HG03103 (cell line): Measurements from ENCODE around the gene HOXB9.

Source experiments
- ATAC-seq: cut with Tn5 transposase; IDR thresholded peaks from one replicate; pipeline ENCODE4 v1.9.1; 2021; ENCODE audit warnings: low read depth; ENCODE audit not compliant: unreplicated experiment

Gene HOXB9

DNA sequence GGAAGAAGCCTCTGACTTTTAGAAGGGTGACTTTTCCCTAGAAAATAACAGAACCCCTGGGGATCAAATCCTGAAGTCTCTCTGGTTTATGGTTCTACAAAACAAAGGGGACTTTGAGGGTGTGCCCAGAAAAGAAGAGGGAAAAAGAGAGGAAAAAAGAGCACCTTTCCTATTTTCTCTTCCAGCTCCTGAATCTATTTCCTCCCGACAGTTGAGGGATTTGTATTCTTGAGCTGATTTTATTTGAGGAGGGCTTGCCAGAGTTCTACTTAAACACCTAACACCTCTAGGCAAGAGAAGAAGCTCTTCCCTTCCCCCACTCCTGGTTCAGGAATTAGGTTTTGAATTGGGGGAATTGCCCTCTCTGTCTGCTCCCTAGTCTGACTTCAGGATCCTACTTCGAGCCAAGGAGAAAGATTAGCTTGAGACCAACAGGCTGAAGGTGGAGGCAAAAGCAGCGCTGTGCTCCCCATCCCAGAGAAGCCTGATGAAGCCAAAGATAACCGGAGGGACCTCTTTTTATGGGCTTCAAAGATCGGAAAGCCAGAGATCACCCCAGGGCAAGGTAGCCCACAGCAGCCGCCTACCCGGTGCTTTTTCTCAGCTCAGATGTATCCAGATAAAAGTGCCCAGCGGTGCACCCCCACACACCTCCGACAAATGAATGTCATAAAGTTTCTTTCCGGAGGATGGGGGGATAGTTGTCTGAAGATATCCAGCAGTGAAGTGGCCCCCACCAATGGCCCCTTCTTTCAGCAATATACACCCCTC lies 36.9 kb downstream of the HOXB9 start:
- no peak for ATAC-seq

DNA sequence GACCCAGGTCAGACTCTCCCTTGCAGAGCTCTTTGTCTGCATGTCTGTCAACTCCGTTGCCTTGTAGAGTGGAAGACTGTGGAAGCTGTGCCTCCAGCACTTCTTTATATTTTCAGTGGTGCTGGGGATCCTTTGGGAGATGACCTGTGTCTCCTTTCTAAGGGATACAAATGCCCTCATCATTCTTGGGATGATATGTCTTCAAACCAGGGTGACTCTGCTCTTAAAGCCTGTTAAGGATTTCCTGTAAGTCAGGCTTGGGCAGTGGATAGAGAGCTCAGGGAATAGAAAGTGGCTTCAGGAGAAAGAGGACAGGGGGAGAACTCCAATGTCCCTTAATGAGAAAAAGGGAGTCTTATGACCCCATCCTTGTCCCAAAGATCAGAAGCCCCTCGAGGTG lies 37.6 kb downstream of the HOXB9 start:
- no peak for ATAC-seq

DNA sequence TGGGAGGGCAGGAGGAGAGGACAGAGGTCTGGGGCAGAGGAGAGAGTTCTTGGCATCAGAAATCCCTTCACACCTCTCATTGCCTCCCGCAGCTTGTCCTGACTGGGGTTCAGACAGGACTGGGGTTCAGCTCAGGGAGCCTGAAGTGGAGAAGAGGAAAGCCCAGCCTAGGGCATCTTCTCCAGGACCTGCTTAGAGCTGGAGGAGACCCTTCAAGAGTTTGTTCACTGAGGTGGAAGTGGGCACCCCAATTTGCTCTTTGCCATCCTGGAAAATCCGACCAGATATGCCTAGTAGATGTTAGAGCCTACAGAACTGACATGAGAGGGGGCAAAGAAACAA lies 38.1 kb downstream of the HOXB9 start:
- no peak for ATAC-seq

DNA sequence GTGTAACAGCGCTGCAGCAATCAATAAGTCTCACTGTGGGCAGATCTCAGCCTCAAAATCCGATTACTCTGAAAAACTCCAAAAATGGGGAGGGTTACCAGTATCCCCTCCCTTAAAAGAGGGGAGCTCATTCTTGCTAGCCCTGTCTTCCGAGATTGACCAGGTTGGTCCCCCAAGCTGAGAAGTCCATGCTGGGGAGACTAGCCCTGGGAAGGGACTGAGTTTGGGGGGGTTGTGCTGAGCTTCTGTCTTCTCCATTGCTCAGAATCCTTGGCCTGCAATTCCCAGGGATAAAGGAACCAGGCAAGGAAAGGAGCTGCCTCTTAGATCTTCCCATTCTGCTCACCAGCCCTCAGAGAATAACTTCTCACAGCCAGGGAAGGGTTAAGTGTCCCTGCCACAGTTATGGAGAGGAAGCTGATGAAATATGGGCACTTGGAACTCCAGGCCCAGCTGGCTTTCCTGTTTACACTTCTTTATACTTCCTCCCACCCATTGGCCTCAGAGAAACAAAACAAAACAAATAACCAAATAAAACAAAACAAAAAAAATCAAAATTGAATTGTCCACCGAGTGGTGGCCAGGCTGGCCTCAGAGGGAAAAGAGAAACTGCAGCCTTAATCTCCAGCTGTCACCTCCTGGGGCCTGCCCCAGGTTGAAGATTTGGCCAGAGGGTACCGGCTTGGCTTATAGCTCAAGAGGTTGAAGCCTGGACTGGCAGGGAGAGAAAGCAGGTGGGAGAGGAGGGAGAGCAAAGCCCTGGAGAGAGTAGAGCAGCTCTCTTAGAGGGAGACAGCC lies 38.7 kb downstream of the HOXB9 start:
- no peak for ATAC-seq

DNA sequence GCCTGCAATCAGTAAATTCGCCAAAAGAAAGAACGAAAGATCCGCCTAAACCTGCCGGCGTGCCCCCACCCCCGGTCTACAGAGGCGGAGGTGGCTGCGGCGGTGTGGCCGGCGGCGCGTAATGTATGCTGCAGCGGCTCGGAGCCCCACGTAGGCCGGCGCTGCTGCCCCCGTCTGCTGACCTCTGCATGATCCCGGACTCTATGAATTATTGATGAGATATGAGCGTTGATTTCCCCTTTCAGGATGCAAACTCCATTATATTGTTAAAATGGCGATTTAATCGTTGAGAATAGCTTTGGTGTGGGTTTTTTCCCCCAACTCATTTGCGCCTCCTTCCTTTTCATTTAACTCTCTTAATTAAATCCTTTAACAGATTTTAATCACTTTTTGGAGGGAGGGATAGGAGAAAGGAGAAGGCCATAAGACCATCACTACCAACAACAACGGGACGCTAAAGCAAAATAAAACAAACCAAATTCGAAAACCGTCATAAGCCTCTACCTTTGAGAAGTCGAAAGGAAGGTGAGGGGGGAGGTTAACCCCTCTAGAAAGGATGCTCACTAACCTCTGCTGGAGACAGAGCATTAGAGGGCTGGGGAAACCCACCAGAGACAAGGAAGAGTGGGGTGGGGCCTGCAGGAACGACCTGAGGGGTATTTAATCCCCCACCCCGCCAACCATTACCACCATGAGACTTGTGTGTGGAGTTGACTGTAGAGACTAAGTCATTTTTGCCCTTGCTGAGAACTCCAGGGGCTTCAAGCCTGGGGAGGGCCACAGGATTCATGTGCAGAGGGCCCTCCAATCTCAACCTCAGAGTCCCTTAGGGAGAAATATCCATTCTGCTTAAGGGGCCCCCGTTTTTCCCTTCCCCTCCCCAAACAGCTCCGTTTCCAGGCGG lies 39.6 kb downstream of the HOXB9 start:
- ATAC-seq = no peak

DNA sequence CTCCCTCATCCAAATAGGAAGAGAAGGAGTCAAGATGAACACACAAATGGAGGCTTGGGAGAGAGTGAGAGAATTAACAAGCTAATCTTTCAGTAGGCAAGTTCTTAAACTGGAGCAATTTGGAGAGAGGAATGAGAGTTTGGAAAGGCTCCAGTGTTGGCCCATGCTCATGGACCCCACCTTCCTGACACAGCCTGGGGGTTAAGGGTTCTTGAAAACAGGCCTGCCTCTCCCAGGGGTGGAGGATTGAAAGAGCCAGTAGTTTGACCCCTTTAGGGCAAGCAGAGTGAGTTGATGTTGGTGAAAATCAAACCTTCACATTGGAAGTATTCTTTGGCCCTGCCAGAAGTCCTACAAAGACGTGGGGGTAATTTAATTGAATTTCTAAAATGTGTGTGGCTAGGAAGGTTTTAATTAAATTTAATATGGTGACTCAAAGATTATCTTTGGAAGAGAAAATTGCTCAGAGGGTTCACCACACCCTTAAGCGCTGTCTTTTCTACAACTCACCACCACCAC lies 41.9 kb downstream of the HOXB9 start:
- ATAC-seq = no peak

DNA sequence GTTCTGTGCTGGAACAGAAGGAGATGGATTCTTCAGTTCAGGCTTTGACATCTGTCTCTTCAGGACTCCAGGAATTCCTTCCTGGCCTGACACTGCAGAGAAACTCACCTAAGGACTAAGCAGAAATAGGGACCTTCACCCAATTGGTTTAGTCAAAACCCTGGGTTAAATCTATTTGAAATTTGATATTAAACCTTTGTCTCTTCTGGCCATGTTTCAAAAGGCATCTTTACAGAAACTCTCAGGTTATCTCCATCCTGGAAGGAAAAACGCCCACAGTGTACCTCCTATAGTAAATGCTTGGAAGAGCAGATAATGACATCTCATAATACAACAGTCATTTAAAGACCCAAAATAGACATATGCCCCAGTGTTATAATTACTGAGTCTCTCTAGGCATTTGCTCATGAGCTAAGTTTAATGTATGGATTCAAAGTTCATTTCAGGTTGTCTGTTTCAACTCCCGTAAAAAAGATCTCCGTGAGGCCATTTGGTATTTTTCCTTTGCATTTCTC lies 42.4 kb downstream of the HOXB9 start:
- no peak for ATAC-seq

DNA sequence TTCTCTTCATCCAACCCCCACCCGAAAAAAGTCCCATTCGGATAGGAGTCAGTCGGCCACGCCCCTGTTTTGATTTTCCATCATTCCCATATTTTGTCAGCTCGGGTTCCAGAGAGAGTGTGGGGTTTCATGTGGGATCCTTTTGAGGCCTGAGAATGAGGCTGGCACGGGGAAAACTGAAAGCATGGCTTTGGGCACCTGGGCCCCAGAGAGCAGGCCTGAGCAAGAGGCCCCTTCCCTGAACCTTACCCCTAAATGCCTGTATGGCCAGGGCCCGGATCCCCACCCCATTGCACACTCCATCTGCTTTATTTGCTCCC lies 43.4 kb downstream of the HOXB9 start:
- ATAC-seq = no peak

DNA sequence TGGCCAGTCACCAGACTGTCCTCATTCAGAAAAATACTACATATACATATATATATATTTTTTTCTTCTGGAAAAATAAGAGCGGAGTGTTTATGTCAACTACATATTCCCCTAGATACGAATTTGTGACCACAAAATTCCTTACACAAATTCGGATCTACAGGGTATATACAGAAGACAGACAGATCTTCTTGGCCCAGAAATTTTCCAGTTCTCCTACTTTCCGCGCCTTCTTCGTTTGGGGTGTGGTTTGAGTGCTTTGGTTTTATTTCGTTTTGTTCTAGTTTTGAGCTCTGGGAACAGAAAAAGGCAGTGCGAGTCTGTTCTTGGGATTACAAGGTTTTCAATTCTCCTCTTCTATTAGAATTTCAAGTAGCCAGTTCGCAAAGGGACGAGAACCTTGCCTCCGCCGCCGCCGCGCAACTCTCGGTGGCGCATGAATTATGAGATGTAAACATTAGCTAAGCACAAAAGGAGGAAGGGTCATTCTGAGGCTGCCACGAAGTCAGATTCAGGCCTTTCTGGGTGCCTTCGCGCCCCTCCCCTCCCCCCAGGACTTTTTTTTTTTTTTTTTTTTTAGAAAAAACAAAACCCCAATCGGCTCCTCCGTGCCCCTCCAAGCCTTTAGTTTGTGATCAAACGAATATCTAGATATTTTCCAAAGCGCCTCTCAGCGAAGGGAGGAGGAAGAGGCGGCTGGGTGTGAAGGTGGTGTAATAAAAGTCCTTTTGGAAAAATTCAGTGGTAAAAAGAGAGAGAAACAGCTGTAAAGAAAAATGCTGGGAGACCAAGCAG lies 46.2 kb downstream of the HOXB9 start:
- no peak for ATAC-seq

DNA sequence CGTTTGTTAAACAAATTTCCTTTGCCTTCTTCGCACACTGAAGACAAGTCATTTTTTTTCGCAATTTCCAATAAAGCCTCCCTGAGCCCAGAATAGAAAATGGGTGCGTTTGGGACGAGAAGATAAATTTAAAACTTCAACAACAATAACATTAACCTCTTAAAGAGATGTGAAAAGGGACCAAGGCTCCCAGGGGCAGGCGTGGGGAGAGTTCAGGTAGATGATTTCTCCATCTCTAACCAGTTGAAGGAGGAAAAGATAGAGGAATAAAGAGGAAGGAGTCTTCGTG lies 46.7 kb downstream of the HOXB9 start:
- ATAC-seq = no peak

DNA sequence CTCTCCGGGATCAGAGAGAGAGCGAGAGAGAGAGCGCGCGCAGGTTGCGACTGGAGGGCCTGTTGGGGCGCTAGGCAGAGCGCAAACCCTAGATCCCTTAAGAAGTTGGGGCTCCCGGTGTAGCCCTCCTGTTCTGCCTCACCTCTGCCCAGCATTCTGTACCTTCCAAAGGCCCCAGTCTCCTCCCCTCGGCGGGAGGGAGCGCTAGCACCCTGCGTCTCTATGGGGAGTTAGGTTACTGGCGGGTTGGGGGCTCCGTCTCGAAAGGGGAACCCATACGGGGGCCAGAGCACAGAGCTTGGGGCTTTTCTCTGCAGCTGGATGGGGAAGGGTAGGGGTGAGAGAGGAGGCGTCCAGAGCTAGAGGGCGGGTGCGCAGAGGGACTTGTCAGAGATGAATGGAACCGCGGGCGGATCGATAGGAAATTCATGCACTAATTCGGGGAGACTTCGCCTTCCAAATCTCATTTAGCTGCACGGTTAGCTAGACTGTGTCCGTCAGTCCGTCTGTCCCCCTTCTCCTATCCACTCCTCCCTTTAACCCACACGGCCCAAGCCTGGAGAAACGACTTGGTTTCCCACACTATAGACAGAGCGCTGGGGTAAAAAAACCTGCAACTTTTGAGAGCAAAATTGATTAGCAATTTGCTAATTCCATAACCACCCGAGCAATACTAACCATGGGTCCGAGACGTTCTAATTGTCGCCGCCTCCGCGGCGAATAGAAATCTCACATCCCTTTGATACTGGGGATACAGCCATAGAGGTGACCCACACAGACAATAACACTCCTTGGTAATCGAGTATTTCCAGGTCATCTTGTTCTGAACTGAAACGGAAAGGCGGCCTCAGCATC lies 47.3 kb downstream of the HOXB9 start:
- no peak for ATAC-seq

DNA sequence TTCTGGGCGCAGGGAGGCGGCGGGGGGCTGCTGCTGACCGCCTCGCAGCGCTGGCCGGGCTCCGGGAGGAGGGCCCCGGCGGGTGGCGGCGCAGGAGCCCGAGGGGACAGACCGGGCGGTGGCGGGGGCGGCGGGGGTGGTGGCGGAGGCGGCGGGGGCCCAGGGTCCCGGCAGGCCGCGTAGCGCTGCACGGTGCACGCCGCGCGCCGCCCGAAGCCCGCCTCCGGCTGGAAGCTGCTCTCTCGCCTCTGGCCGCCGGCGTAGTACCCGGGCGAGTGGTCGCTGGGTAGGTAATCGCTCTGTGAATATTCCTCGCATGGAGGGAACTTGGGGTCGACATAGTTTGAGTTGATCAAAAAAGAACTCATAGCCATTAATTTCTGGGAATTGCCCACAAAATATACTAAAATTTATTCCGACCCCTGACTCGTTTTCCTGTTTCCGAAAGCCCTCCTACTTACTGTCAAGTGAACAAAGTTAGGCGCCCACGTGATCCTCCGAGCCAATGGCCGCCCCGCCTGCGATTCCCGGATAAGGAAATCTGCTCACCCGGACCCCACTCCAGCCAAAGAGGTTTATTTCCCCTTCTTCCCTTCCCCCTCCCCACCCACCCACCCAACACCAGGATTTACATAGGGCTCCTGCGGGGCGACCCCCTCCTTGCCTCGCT lies 48.1 kb downstream of the HOXB9 start, which contains the start of gene HOXB4:
HOXB4 (minus strand) TSS at position 405 of the 670 bp plus-strand sequence; CDS start at position 374, 31 bp downstream.
- ATAC-seq = no peak

DNA sequence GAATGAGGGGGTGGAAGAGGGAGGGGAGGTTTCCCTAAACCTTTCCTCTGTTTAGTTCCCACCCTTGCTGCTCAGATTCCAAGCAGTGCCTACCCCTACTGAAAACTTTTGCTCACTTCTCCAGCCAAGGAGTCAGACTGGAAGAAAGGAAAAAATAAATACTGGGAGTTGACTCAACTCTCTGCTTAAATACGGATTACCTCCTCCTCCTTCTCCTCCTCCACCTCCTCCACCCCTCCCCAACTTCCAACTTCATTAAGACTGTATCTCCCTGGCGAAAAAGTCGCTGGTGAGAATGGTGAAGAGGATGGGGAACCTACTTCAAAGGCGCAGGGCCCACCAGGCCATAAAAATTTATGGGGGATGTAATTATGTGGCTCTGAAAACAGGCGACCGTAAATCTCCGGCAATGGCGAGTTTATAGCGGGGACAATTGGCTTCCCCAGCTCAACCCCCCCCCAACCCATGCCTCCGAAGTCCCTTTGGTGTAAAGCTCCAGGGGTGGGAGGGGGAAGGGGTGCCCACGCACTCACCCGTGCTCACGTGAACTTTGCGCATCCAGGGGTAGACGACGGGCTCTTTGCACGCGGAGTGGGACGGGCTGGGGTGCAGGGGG lies 48.7 kb downstream of the HOXB9 start:
- ATAC-seq = no peak

DNA sequence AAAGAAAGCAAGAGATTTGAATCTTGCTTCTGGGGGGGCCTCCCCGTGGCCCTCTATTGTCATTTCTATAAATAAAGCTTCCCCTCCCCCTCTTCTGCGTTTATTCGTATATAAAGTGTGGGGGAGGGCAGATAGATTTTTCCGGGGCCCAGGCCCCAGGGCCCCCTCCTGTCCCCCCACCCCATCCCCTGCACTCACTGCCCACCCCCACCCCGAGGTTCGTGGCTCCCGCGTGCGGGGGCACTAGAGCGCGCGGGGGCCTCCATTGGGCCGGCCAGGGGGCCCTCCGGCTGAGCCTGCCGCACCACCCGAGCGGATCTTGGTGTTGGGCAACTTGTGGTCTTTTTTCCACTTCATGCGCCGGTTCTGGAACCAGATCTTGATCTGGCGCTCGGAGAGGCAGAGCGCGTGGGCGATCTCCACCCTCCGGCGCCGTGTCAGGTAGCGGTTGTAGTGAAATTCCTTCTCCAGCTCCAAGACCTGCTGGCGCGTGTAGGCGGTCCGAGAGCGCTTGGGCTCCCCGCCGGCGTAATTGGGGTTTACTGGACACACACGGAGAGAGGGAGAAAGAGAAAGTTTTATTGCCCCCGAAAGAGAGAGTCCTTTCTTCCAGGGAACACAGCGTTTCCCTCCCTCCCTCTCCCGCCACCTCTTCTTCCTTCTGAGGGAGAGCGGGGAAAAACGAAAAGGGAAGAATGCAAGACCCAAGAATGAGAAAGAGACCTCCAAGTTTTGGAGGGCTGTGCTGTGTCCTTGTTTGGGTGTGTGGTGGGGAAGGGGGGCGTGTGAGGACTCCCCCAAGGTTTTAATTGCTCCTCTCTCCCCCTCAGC lies 49.5 kb downstream of the HOXB9 start:
- no peak for ATAC-seq

DNA sequence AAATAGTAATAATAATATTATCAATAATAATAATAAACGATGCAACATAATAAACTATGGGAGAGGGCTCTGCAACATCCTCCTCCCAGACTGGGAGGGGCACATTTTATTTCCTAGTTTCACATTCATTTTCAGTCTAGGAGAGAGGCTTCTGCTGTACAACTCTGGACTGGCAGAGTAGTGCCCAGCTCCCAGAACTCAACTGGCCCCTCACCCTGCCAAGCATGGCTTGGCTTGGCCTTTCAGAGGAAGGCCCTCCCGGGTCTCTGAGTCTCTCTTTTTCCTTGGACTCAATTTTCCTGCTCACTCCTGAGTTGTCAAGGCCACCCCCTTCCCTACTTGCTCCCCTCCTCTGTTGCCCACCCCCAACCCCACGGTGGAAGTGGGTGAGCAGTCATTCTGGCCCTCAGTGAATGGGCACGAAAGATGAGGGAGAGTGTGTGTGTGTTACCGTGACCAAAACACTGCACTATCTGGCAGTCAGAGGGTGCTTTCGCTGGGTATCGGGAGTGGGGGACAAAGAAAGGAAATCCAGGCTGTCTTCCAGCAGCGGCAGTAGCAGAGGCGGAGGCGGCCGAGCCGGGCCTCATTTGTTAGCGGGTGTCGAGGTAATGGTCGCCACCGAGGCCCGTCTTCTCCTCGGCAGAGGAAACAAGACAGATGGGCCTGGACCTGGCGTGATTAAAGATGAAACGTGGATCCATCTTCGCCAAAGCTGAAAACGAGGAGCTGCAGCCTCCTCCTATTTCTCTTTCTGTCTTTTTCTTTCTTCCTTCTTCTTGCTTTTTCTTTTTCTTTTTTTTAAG lies 50.3 kb downstream of the HOXB9 start:
- no peak for ATAC-seq

DNA sequence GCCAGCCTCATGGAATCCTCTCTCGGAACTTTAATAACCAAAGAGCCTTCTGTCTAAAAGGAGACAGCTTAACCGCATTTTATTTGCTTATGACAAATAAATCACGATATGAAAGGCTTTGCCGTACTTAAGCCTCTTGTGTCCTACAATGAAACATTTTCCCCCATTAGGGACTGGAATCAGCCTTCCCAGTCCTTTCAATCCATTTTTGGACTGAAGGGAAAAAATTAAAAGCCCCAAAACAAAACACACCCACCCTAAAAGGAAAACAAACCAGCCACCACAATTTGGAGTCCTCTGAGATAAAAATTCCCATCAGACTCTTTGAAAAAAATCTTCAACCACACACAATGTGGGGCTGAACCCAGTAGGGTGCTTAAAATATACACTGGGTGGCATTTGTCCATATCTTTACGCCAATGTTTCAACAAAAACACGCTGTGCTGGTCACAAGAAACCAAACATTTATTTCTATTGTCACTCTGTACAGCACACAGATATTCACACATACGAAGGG lies 51.0 kb downstream of the HOXB9 start:
- ATAC-seq = no peak
